Keratinocyte (primary cell): ENCODE measurements around the gene IL1RAPL2. TPM values are rescaled to one million over a fixed set of nuclear protein-coding genes. Genes with fewer than 3 reads are reported as not detected.

Experiments used
- DNase-seq: peaks from one replicate; pipeline ENCODE4 v3.0.0-alpha.2; 2011; ENCODE audit warnings: low read depth, missing footprints, low spot score
- FAIRE-seq: peaks from 2 replicates; lab custom pipeline; 2011; peaks lifted over from hg19 to GRCh38; lab: Jason Lieb, UNC
- H2AFZ ChIP-seq: 2 replicates; pipeline ENCODE4 v1.6.0; 2012; ENCODE audit warnings: low read length, control low read depth, inconsistent platforms; ENCODE audit not compliant: control insufficient read depth
- H3K27ac ChIP-seq: 2 replicates; pipeline ENCODE4 v1.5.1; 2011; ENCODE audit warnings: low read length; ENCODE audit not compliant: control insufficient read depth, insufficient read depth
- H3K27me3 ChIP-seq: 3 replicates; pipeline ENCODE4 v1.6.0; 2011; ENCODE audit warnings: low read length; ENCODE audit not compliant: control insufficient read depth, insufficient read depth; ENCODE audit errors: extremely low read depth
- H3K36me3 ChIP-seq, 2 experiments: 2 replicates in 1 of 2; 3 replicates in 1 of 2; pipeline ENCODE4 v1.5.1; 2011; ENCODE audit warnings: low read length in 2 of 2, mild to moderate bottlenecking in 1 of 2; ENCODE audit not compliant: control insufficient read depth in 2 of 2, insufficient read depth in 2 of 2; ENCODE audit errors: extremely low read depth in 1 of 2
- H3K4me1 ChIP-seq: 3 replicates; pipeline ENCODE4 v1.5.1; 2011; ENCODE audit warnings: low read length; ENCODE audit not compliant: control insufficient read depth, insufficient read depth; ENCODE audit errors: extremely low read depth
- H3K4me2 ChIP-seq: 3 replicates; pipeline ENCODE4 v1.6.0; 2011; ENCODE audit warnings: low read depth, low read length; ENCODE audit not compliant: control insufficient read depth, insufficient read depth; ENCODE audit errors: extremely low read depth
- H3K4me3 ChIP-seq, 3 experiments: fragments of 200-600 bp in 1 of 3; sonication (generic) in 1 of 3; 2 replicates in 2 of 3; 3 replicates in 1 of 3; pipeline ENCODE4 v1.5.1; 2011 to 2016; ENCODE audit warnings: low read length in 3 of 3, mild to moderate bottlenecking in 3 of 3, control low read depth in 2 of 3, inconsistent platforms in 1 of 3, low read depth in 1 of 3, mixed read lengths in 1 of 3, mixed run types in 1 of 3, moderate library complexity in 1 of 3; ENCODE audit not compliant: control insufficient read depth in 2 of 3, insufficient read depth in 2 of 3; ENCODE audit errors: extremely low read depth in 1 of 3
- H3K79me2 ChIP-seq: 2 replicates; pipeline ENCODE4 v1.6.0; 2012; ENCODE audit warnings: low read length; ENCODE audit not compliant: control insufficient read depth, insufficient read depth
- H3K9ac ChIP-seq: 3 replicates; pipeline ENCODE4 v1.6.0; 2011; ENCODE audit warnings: low read length; ENCODE audit not compliant: control insufficient read depth, insufficient read depth; ENCODE audit errors: extremely low read depth
- H3K9me1 ChIP-seq: 3 replicates; pipeline ENCODE4 v1.6.0; 2011; ENCODE audit warnings: low read length; ENCODE audit not compliant: control insufficient read depth, insufficient read depth; ENCODE audit errors: extremely low read depth
- H3K9me3 ChIP-seq: 2 replicates; pipeline ENCODE4 v1.5.1; 2012; ENCODE audit warnings: low read depth, low read length; ENCODE audit not compliant: control insufficient read depth
- H4K20me1 ChIP-seq: 3 replicates; pipeline ENCODE4 v1.6.0; 2011; ENCODE audit warnings: low read length; ENCODE audit not compliant: control insufficient read depth, insufficient read depth; ENCODE audit errors: extremely low read depth
- CTCF ChIP-seq, 3 experiments: IDR thresholded peaks in 1 of 3; conservative IDR thresholded peaks in 1 of 3; optimal IDR thresholded peaks in 1 of 3; 2 replicates in 2 of 3; 3 replicates in 1 of 3; pipeline versions ENCODE3 to v1.5.1; 2011; ENCODE audit warnings: low read length in 3 of 3, mild to moderate bottlenecking in 3 of 3, moderate library complexity in 2 of 3, control low read depth in 1 of 3, inconsistent platforms in 1 of 3; ENCODE audit not compliant: insufficient read depth in 2 of 3; ENCODE audit errors: extremely low read depth in 1 of 3
- EZH2 ChIP-seq: IDR thresholded peaks from one replicate; pipeline ENCODE4 v1.6.1; 2012; ENCODE audit warnings: inconsistent platforms, mild to moderate bottlenecking, low read length, moderate library complexity
- dilution Hi-C: fragments of 300-500 bp; cut with MboI; formaldehyde crosslinking; loops from one replicate; pipeline ENCODE4 v1.7.0; 2020; ENCODE audit warnings: low sequenced_read_pairs; ENCODE audit not compliant: extremely low pct_ligation_motif_present
- polyA minus RNA-seq, 3 experiments: library from RNA; depleted of rRNA, polyadenylated mRNA; stranded (reverse); fragments of >200 nt; gene quantifications; 1 replicate in 1 of 3; 2 replicates in 1 of 3; 3 replicates in 1 of 3; pipeline ENCODE4 v1.2.3, GENCODE V29; 2011
- polyA plus RNA-seq, 5 experiments: library from polyadenylated mRNA; depleted of rRNA in 3 of 5; stranded (reverse) in 3 of 5; stranded (forward) in 1 of 5; unstranded in 1 of 5; fragments of >200 nt; gene quantifications; 1 replicate in 1 of 5; 2 replicates in 3 of 5; 3 replicates in 1 of 5; pipeline versions ENCODE4 v1.2.1 to v1.2.3, GENCODE V29; 2011 to 2012; ENCODE audit warnings: missing spikeins in 2 of 5, low read depth in 1 of 5, low replicate concordance in 1 of 5

IL1RAPL2 gene
- polyA plus RNA-seq (0.24 to 0.31 TPM (median 0.24 TPM) in 3 replicates), polyA minus RNA-seq (0.61 to 0.86 TPM in 2 of 3 replicates, not detected in the other)
- polyA plus RNA-seq (2011; ENCODE audit: low read depth): 0.21 TPM
- 0.26 and 0.63 TPM in 2 replicates for polyA plus RNA-seq (2011; cell fraction: cytosol; rRNA removed)
- polyA plus RNA-seq (2011; cell fraction: nucleus; rRNA removed): 0.32 and 0.45 TPM in 2 replicates
- 0.40 TPM in 1 of 2 replicates, not detected in the other for polyA plus RNA-seq (2012; ENCODE audit: low replicate concordance)
- polyA minus RNA-seq (2011; cell fraction: cytosol; rRNA and poly(A)+ RNA removed): not detected
- 0.31 and 0.32 TPM in 2 replicates for polyA minus RNA-seq (2011; cell fraction: nucleus; rRNA and poly(A)+ RNA removed)

- H2AFZ ChIP-seq: peak within 1 kb of the TSS; percentile 62
- H3K27me3 ChIP-seq: peaks cover 35% of the 10 kb centered on the region
Measured at GRCh38 chrX:104565791-104566680, at the start of gene IL1RAPL2. TSS of gene IL1RAPL2 (plus strand) at chrX:104566199.

GRCh38 chrX:104522386-104522785 is 43.6 kb upstream of the IL1RAPL2 start:
- H3K36me3 ChIP-seq: no peaks in the 10 kb centered on the region
- FAIRE-seq: no peak
- no peak overlapping the region for H3K4me3 ChIP-seq
- no peaks in the 10 kb centered on the region for H3K27me3 ChIP-seq
- no peak overlapping the region for H3K4me2 ChIP-seq
- no peak overlapping the region for H2AFZ ChIP-seq
- no peaks in the 10 kb centered on the region for H4K20me1 ChIP-seq
- no peak for DNase-seq
- no peaks in the 10 kb centered on the region for H3K9me3 ChIP-seq
- H3K4me1 ChIP-seq: no peaks in the 10 kb centered on the region
- no peak for TF ChIP-seq CTCF (optimal IDR thresholded peaks at IDR 0.05 in 1 of 3, IDR thresholded peaks at IDR 0.05 in 1 of 3, conservative IDR thresholded peaks at IDR 0.05 in 1 of 3; ENCODE audit: extremely low read depth in 1 of 3, insufficient read depth in 2 of 3, low read length in 3 of 3)
- no peak for TF ChIP-seq EZH2
- H3K9me1 ChIP-seq: no peaks in the 10 kb centered on the region
- H3K9ac ChIP-seq: no peak overlapping the region
- no peaks in the 10 kb centered on the region for H3K79me2 ChIP-seq
- dilution Hi-C loops: no loop called here
- no peak overlapping the region for H3K27ac ChIP-seq

More at GRCh38 chrX:104565791-104566680, at the start of gene IL1RAPL2:
- FAIRE-seq (no peak), DNase-seq (no peak)
- H4K20me1 ChIP-seq: no peaks in the 10 kb centered on the region
- H3K27ac ChIP-seq: no peak within 1 kb of the TSS
- H3K79me2 ChIP-seq: no peaks in the 10 kb centered on the region
- peak; percentile 56 to 85 (median 65) for TF ChIP-seq CTCF (optimal IDR thresholded peaks at IDR 0.05 in 1 of 3, IDR thresholded peaks at IDR 0.05 in 1 of 3, conservative IDR thresholded peaks at IDR 0.05 in 1 of 3; ENCODE audit: extremely low read depth in 1 of 3, insufficient read depth in 2 of 3, low read length in 3 of 3)
- no peak for TF ChIP-seq EZH2
- dilution Hi-C loops: no loop called here
- peak within 1 kb of the TSS; percentile 26 to 65 (median 49) for H3K4me3 ChIP-seq
- H3K4me1 ChIP-seq: peaks cover 6% of the 10 kb centered on the region
- no peaks in the 10 kb centered on the region for H3K9me3 ChIP-seq
- H3K36me3 ChIP-seq: no peaks in the 10 kb centered on the region
- no peaks in the 10 kb centered on the region for H3K9me1 ChIP-seq
- no peak within 1 kb of the TSS for H3K9ac ChIP-seq
- H3K4me2 ChIP-seq: peak within 1 kb of the TSS; percentile 80
